ENCODE results near the gene MTMR4. TPM values are rescaled to one million over a fixed set of nuclear protein-coding genes. Genes with fewer than 3 reads are reported as not detected.
"Not testable (repeated sequence)": the region's sequence is repeated elsewhere in the genome, so short reads cannot be mapped to it uniquely, and the experiment has no call there.

Gene MTMR4
- total RNA-seq = 10 to 100 TPM; 37.6 to 50.2 (median 38.8) TPM

GRCh38 chr17:58513965-58514769 is at the start of gene MTMR4:
MTMR4 (minus strand) TSS chr17:58514638; CDS start chr17:58514407, 231 bp downstream.
- TF ChIP-seq POLR2A (IDR thresholded peaks at IDR 0.05) (no peak), CTCF (IDR thresholded peaks at IDR 0.05) (no peak)
- DNase-seq (ENCODE audit: low spot score in 2 of 2) = peak; percentile 68 to 96
- intact Hi-C loops (cut with DNase I; ENCODE audit: low total_unique reads) = no loop called here
- peak within 1 kb of the TSS; percentile 49 for H3K4me3 ChIP-seq (ENCODE audit: low read depth, poor library complexity, severe bottlenecking)
- 0 to 2% methylated on average over 23 to 52 of the region's 64 CpGs for WGBS, 2 donors

GRCh38 chr17:58560511-58560910 is 46.1 kb upstream of the MTMR4 start:
- WGBS, 2 donors = 73 to 83% methylated on average over 1 of the region's 1 CpG
- TF ChIP-seq CTCF (IDR thresholded peaks at IDR 0.05) = no peak
- TF ChIP-seq POLR2A (IDR thresholded peaks at IDR 0.05) = no peak
- no peak overlapping the region for H3K4me3 ChIP-seq (ENCODE audit: low read depth, poor library complexity, severe bottlenecking)
- DNase-seq (ENCODE audit: low spot score in 2 of 2) = no peak
- intact Hi-C loops (cut with DNase I; ENCODE audit: low total_unique reads) = no loop called here

- TF ChIP-seq POLR2A (IDR thresholded peaks at IDR 0.05) = no peak
- TF ChIP-seq CTCF (IDR thresholded peaks at IDR 0.05) = no peak
- no peak for DNase-seq (ENCODE audit: low spot score in 2 of 2)
- intact Hi-C loops (cut with DNase I; ENCODE audit: low total_unique reads) = no loop called here
- H3K4me3 ChIP-seq (ENCODE audit: low read depth, poor library complexity, severe bottlenecking) = no peak overlapping the region
- WGBS, 2 donors = 73 to 83% methylated on average over 3 of the region's 3 CpGs
Measured at GRCh38 chr17:58557981-58558380, 43.5 kb upstream of the MTMR4 start.

GRCh38 chr17:58556833-58557250 is 42.4 kb upstream of the MTMR4 start:
- intact Hi-C loops (cut with DNase I; ENCODE audit: low total_unique reads) = no loop called here
- H3K4me3 ChIP-seq (ENCODE audit: low read depth, poor library complexity, severe bottlenecking) = no peak overlapping the region
- TF ChIP-seq CTCF (IDR thresholded peaks at IDR 0.05) = no peak
- 33 to 47% methylated on average over 5 of the region's 5 CpGs for WGBS, 2 donors
- DNase-seq (ENCODE audit: low spot score in 2 of 2) = no peak

GRCh38 chr17:58555109-58555508 is 40.7 kb upstream of the MTMR4 start:
- intact Hi-C loops (cut with DNase I; ENCODE audit: low total_unique reads); DNase-seq (ENCODE audit: low spot score in 2 of 2); H3K4me3 ChIP-seq (ENCODE audit: low read depth, poor library complexity, severe bottlenecking): not testable (repeated sequence)
- WGBS, 2 donors = 71 to 80% methylated on average over 3 of the region's 3 CpGs

- no peak for TF ChIP-seq POLR2A (IDR thresholded peaks at IDR 0.05)
- no peak for TF ChIP-seq CTCF (IDR thresholded peaks at IDR 0.05)
- intact Hi-C loops (cut with DNase I; ENCODE audit: low total_unique reads) = no loop called here
- peak in 1 of 2 donors; percentile 26 for DNase-seq (ENCODE audit: low spot score in 2 of 2)
- H3K4me3 ChIP-seq (ENCODE audit: low read depth, poor library complexity, severe bottlenecking) = no peak overlapping the region
- WGBS, 2 donors = 86 to 96% methylated on average over 2 of the region's 2 CpGs
Measured at GRCh38 chr17:58541249-58541648, 26.8 kb upstream of the MTMR4 start.

Measured in lower leg skin (tissue), 4 donors.